HCT116 (cell line): ENCODE measurements around the gene THSD4. TPM values are rescaled to one million over a fixed set of nuclear protein-coding genes. Genes with fewer than 3 reads are reported as not detected.

Experiments used
- ATAC-seq: fragments of 200-7000 bp; cut with Tn5 transposase; 2 replicates; pipeline ENCODE4 v1.9.1; 2020; ENCODE audit warnings: mild to moderate bottlenecking, moderate library complexity
- BruUV-seq: library from RNA; stranded (reverse); fragments of 400-500 nt; replicated peaks from 2 replicates; lab custom pipeline; 2021; lab: Mats Ljungman, UMichigan
- CTCF ChIA-PET: fragments of 300-600 bp; sonication (Branson Sonifier 250); formaldehyde crosslinking; loops from one replicate; lab custom pipeline; 2021; ENCODE audit warnings: antibody characterized with exemption; lab: Charles Lee
- POLR2A ChIA-PET: fragments of 300-600, 350-600 bp; sonication (Branson Sonifier 250); formaldehyde crosslinking; loops from one replicate; lab custom pipeline; 2021; ENCODE audit warnings: antibody characterized with exemption; lab: Charles Lee
- RAD21 ChIA-PET, 2 experiments: fragments of 300-600 bp; sonication (Branson Sonifier 250); formaldehyde crosslinking; loops; one replicate each; lab custom pipeline; 2023; ENCODE audit warnings: low total read pairs in 2 of 2; ENCODE audit not compliant: uncharacterized antibody in 2 of 2, unreplicated experiment in 2 of 2, low non-redundant PET in 1 of 2; lab: Charles Lee
- DNase-seq: peaks from one replicate; pipeline ENCODE4 v3.0.0-alpha.2; 2010; ENCODE audit warnings: low read depth, low spot score
- H2AFZ ChIP-seq: fragments of 200-600 bp; shearing (Covaris generic), sonication (generic); 2 replicates; pipeline ENCODE4 v1.6.1; 2017; ENCODE audit warnings: low read depth, mixed run types, mixed read lengths, antibody characterized with exemption, low read length; ENCODE audit not compliant: poor library complexity, severe bottlenecking
- H3K27ac ChIP-seq: 2 replicates; pipeline ENCODE4 v1.5.1; 2012; ENCODE audit warnings: low read depth, low read length
- H3K27me3 ChIP-seq: fragments of 200-600 bp; sonication (generic); 2 replicates; pipeline ENCODE4 v1.6.1; 2016; ENCODE audit warnings: mixed run types, low read length, mixed read lengths; ENCODE audit not compliant: insufficient read depth
- H3K36me3 ChIP-seq, 2 experiments: fragments of 200-500 bp in 1 of 2; fragments of 200-600 bp in 1 of 2; sonication (Bioruptor generic) in 1 of 2; sonication (generic) in 1 of 2; 2 replicates each; pipeline versions ENCODE4 v1.5.1 to v1.6.1; 2014 to 2016; ENCODE audit warnings: low read length in 2 of 2, inconsistent platforms in 1 of 2, mixed read lengths in 1 of 2, mixed run types in 1 of 2; ENCODE audit not compliant: insufficient read depth in 2 of 2, control insufficient read depth in 1 of 2
- H3K4me1 ChIP-seq, 2 experiments: fragments of 200-600 bp in 1 of 2; sonication (generic) in 1 of 2; 2 replicates each; pipeline versions ENCODE4 v1.5.1 to v1.6.1; 2012 to 2017; ENCODE audit warnings: low read length in 2 of 2, inconsistent platforms in 1 of 2, mild to moderate bottlenecking in 1 of 2, mixed read lengths in 1 of 2, mixed run types in 1 of 2, moderate library complexity in 1 of 2; ENCODE audit not compliant: insufficient read depth in 2 of 2, control insufficient read depth in 1 of 2
- H3K4me2 ChIP-seq: fragments of 200-600 bp; sonication (generic); 2 replicates; pipeline ENCODE4 v1.6.1; 2017; ENCODE audit warnings: mixed run types, low read length, mixed read lengths
- H3K4me3 ChIP-seq, 2 experiments: fragments of 200-600 bp in 1 of 2; sonication (generic) in 1 of 2; replicated peaks in 1 of 2; 2 replicates each; pipeline ENCODE4 v1.5.1; 2011 to 2016; ENCODE audit warnings: low read length in 2 of 2, control low read depth in 1 of 2, low read depth in 1 of 2, mild to moderate bottlenecking in 1 of 2, mixed read lengths in 1 of 2, mixed run types in 1 of 2
- H3K79me2 ChIP-seq: fragments of 200-600 bp; sonication (generic); 2 replicates; pipeline ENCODE4 v1.6.1; 2017; ENCODE audit warnings: mild to moderate bottlenecking, mixed run types, low read length, moderate library complexity, mixed read lengths; ENCODE audit not compliant: insufficient read depth
- H3K9ac ChIP-seq: fragments of 200-600 bp; sonication (generic); 2 replicates; pipeline ENCODE4 v1.6.1; 2016; ENCODE audit warnings: low read length, mixed read lengths
- H3K9me2 ChIP-seq: fragments of 200-600 bp; sonication (generic), shearing (Covaris generic); 2 replicates; pipeline ENCODE4 v1.6.1; 2017; ENCODE audit warnings: mixed run types, mild to moderate bottlenecking, moderate library complexity; ENCODE audit not compliant: insufficient read depth
- H3K9me3 ChIP-seq, 2 experiments: fragments of 200-500 bp in 1 of 2; fragments of 200-600 bp in 1 of 2; sonication (Bioruptor generic) in 1 of 2; sonication (generic) in 1 of 2; 2 replicates each; pipeline ENCODE4 v1.6.1; 2014 to 2017; ENCODE audit warnings: low read length in 2 of 2, mixed read lengths in 2 of 2, inconsistent platforms in 1 of 2, low read depth in 1 of 2, mild to moderate bottlenecking in 1 of 2, mixed run types in 1 of 2, moderate library complexity in 1 of 2; ENCODE audit not compliant: control insufficient read depth in 1 of 2, insufficient read depth in 1 of 2
- H4K20me1 ChIP-seq: fragments of 200-600 bp; sonication (generic), shearing (Covaris generic); 2 replicates; pipeline ENCODE4 v1.6.1; 2017; ENCODE audit warnings: mixed run types, mild to moderate bottlenecking, moderate library complexity; ENCODE audit not compliant: insufficient read depth
- ATF3 ChIP-seq: IDR thresholded peaks from 2 replicates; pipeline ENCODE4 v1.6.1; 2012
- CBX3 ChIP-seq: IDR thresholded peaks from 2 replicates; pipeline ENCODE4 v1.6.1; 2012; ENCODE audit warnings: low read depth
- CTCF ChIP-seq, 3 experiments: fragments of 200-600 bp in 1 of 3; sonication (generic) in 1 of 3; IDR thresholded peaks in 2 of 3; conservative IDR thresholded peaks in 1 of 3; 2 replicates each; pipeline ENCODE4 v1.5.1; 2012 to 2017; ENCODE audit warnings: low read depth in 2 of 3, low read length in 2 of 3, antibody characterized with exemption in 1 of 3, borderline replicate concordance in 1 of 3, control low read depth in 1 of 3, mild to moderate bottlenecking in 1 of 3, mixed read lengths in 1 of 3, mixed run types in 1 of 3, moderate library complexity in 1 of 3; ENCODE audit not compliant: insufficient read depth in 1 of 3
- EGR1 ChIP-seq: IDR thresholded peaks from 2 replicates; pipeline ENCODE4 v1.6.1; 2012; ENCODE audit warnings: low read depth
- ELF1 ChIP-seq: IDR thresholded peaks from 2 replicates; pipeline ENCODE4 v1.6.1; 2012; ENCODE audit warnings: low read depth, borderline replicate concordance
- EZH2 ChIP-seq: fragments of 200-600 bp; sonication (generic); IDR thresholded peaks from 2 replicates; pipeline ENCODE4 v1.6.1; 2017; ENCODE audit warnings: antibody characterized with exemption, mixed run types
- FOSL1 ChIP-seq: IDR thresholded peaks from 2 replicates; pipeline ENCODE4 v1.6.1; 2012; ENCODE audit warnings: low read depth
- JUND ChIP-seq: IDR thresholded peaks from 2 replicates; pipeline ENCODE4 v1.6.1; 2012
- MAX ChIP-seq: IDR thresholded peaks from 2 replicates; pipeline ENCODE4 v1.6.1; 2012
- REST ChIP-seq: IDR thresholded peaks from 2 replicates; pipeline ENCODE4 v1.6.1; 2012; ENCODE audit warnings: low read depth
- SP1 ChIP-seq: IDR thresholded peaks from 2 replicates; pipeline ENCODE4 v1.6.1; 2012; ENCODE audit warnings: low read depth
- SRF ChIP-seq: IDR thresholded peaks from 2 replicates; pipeline ENCODE4 v1.6.1; 2012; ENCODE audit warnings: low read depth
- intact Hi-C: fragments of 100-400 bp; cut with micrococcal nuclease; formaldehyde crosslinking; loops from 2 replicates; pipeline ENCODE4 v1.10.0; 2022
- total RNA-seq: library from RNA; stranded (reverse); gene quantifications from one replicate; pipeline ENCODE4 v1.2.1, GENCODE V29; 2021; ENCODE audit not compliant: unreplicated experiment

The THSD4 gene
- total RNA-seq, 1 experiment from 2014 or later = 30.5 TPM

GRCh38 chr15:71136159-71136783, 21.0 kb downstream of the THSD4 start:
- Histone ChIP-seq H3K9ac (no peak overlapping the region), H3K27ac (0 out of 2 replicates have a peak overlapping the region, but pooled peaks have one; percentile 13), H3K79me2 (no peaks in the 10 kb centered on the region), H3K27me3 (no peaks in the 10 kb centered on the region), H2AFZ (no peak overlapping the region), H3K9me3 (no peaks in the 10 kb centered on the region), H3K9me2 (no peaks in the 10 kb centered on the region), H3K4me3 (0 out of 4 replicates have a peak overlapping the region, but pooled peaks of 1 of the 2 experiments have one; percentile 19), H3K4me1 (peaks cover 20 to 32% of the 10 kb centered on the region in 2 experiments), H4K20me1 (no peaks in the 10 kb centered on the region), H3K4me2 (peak overlapping the region; percentile 60), H3K36me3 (no peaks in the 10 kb centered on the region)
- ChIA-PET POLR2A (no interaction called here), RAD21 (interaction anchor here in 1 of 2 experiments (0.7 kb wide), 1 partner anchor 329 kb away, joined by 3 read pairs; no protein-coding TSS in a partner anchor), CTCF (interaction anchor here (0.8 kb wide), 1 partner anchor 14 kb away, joined by 4 read pairs; no protein-coding TSS in a partner anchor)
- ATAC-seq (peak; percentile 83), DNase-seq (no peak)
- no peak for TF ChIP-seq ELF1
- peak; percentile 65 for TF ChIP-seq CBX3
- peak; percentile 15; the same call in 1 of the 2 replicates for TF ChIP-seq MAX
- peak; percentile 60 for TF ChIP-seq FOSL1
- TF ChIP-seq EGR1 = no peak
- peak; percentile 42; the same call in 1 of the 2 replicates for TF ChIP-seq SP1
- peak; percentile 76 for TF ChIP-seq JUND
- intact Hi-C loops = no loop called here
- BruUV-seq = no TSS peak

GRCh38 chr15:71136793-71137518, 21.7 kb downstream of the THSD4 start:
- ChIA-PET RAD21 (interaction anchor here in 1 of 2 experiments (0.7 kb wide), 1 partner anchor 328 kb away, joined by 3 read pairs; no protein-coding TSS in a partner anchor), POLR2A (no interaction called here), CTCF (no interaction called here)
- intact Hi-C loops = no loop called here
- Histone ChIP-seq H3K4me3 (0 out of 4 replicates have a peak overlapping the region, but pooled peaks of 1 of the 2 experiments have one; percentile 19), H3K79me2 (no peaks in the 10 kb centered on the region), H3K27me3 (no peaks in the 10 kb centered on the region), H3K9ac (no peak overlapping the region), H3K27ac (0 out of 2 replicates have a peak overlapping the region, but pooled peaks have one; percentile 13), H3K4me2 (peak overlapping the region; percentile 60), H4K20me1 (no peaks in the 10 kb centered on the region), H3K4me1 (peaks cover 20 to 25% of the 10 kb centered on the region in 2 experiments), H3K9me2 (no peaks in the 10 kb centered on the region), H3K9me3 (no peaks in the 10 kb centered on the region)
- BruUV-seq = no TSS peak
- peak; percentile 63 for ATAC-seq
- no peak for DNase-seq
- TF ChIP-seq REST (no peak), ATF3 (no peak), CBX3 (no peak), CTCF (IDR thresholded peaks at IDR 0.05 in 2 of 3, conservative IDR thresholded peaks at IDR 0.05 in 1 of 3; ENCODE audit: borderline replicate concordance in 1 of 3, insufficient read depth in 1 of 3, low read depth in 2 of 3, low read length in 2 of 3) (peak in 2 of 3 experiments; percentile 17 to 24; a peak in 1 of 6 replicates), SRF (no peak), SP1 (no peak), EZH2 (no peak)
- TF ChIP-seq, all 23 proteins: peak for 1
- no peak overlapping the region for H2AFZ ChIP-seq
- H3K36me3 ChIP-seq = no peaks in the 10 kb centered on the region
